ENCODE data around the gene SLC5A5. TPM values are rescaled to one million over a fixed set of nuclear protein-coding genes. Genes with fewer than 3 reads are reported as not detected.

SLC5A5 gene
- total and polyA plus RNA-seq, 2 of the 8 experiments (the other 6 are each of a cell fraction or from before 2014, with no cell fraction given): 1.5 to 1.8 TPM

- TF ChIP-seq CTCF (IDR thresholded peaks at IDR 0.05; ENCODE audit: control extremely low read depth in 1 of 3, insufficient read depth in 1 of 3, low read depth in 1 of 3, low read length in 3 of 3): no peak
- TF ChIP-seq ASH2L (IDR thresholded peaks at IDR 0.05; ENCODE audit: low read length): no peak
- no peak for TF ChIP-seq MAX (IDR thresholded peaks at IDR 0.05)
Measured at GRCh38 chr19:17872251-17873001, 681 bp downstream of the SLC5A5 start (continued).
